Colon (tissue), 2 donors: ENCODE data around the gene GPR137B.

Experiments used
- FAIRE-seq: peaks from 2 replicates; lab custom pipeline; 2012; peaks lifted over from hg19 to GRCh38; lab: Jason Lieb, UNC
- donor health status: control.
- donor health status: control.

The GPR137B gene

GRCh38 chr1:236201786-236202185, 59.4 kb downstream of the GPR137B start:
- FAIRE-seq, result no peak

- no peak for FAIRE-seq
These were observed 61.7 kb downstream of the GPR137B start for GRCh38 chr1:236204039-236204438.

- no peak for FAIRE-seq
These were observed 62.3 kb downstream of the GPR137B start for GRCh38 chr1:236204656-236205055.

- FAIRE-seq, result no peak
These were observed 64.2 kb downstream of the GPR137B start for GRCh38 chr1:236206548-236206947.

- no peak for FAIRE-seq
These were observed 64.8 kb downstream of the GPR137B start for GRCh38 chr1:236207121-236207520.

GRCh38 chr1:236207569-236207968, 65.2 kb downstream of the GPR137B start:
- FAIRE-seq, result no peak

- FAIRE-seq, result no peak
These were observed 66.8 kb downstream of the GPR137B start for GRCh38 chr1:236209185-236209584.

- FAIRE-seq, result peak; percentile 5
These were observed 67.4 kb downstream of the GPR137B start for GRCh38 chr1:236209713-236210112.

- no peak for FAIRE-seq
These were observed 69.5 kb downstream of the GPR137B start for GRCh38 chr1:236211815-236212214.

- no peak for FAIRE-seq
These were observed 71.2 kb downstream of the GPR137B start for GRCh38 chr1:236213534-236213933.

GRCh38 chr1:236214761-236215160, 72.4 kb downstream of the GPR137B start:
- FAIRE-seq, result no peak

GRCh38 chr1:236220473-236220872, 78.1 kb downstream of the GPR137B start:
- FAIRE-seq, result no peak

- FAIRE-seq, result no peak
These were observed 80.3 kb downstream of the GPR137B start for GRCh38 chr1:236222632-236223031.

- no peak for FAIRE-seq
These were observed 86.1 kb downstream of the GPR137B start for GRCh38 chr1:236228411-236228810.

- FAIRE-seq, result no peak
These were observed 92.8 kb downstream of the GPR137B start for GRCh38 chr1:236235116-236235515.

- no peak for FAIRE-seq
These were observed 96.8 kb downstream of the GPR137B start for GRCh38 chr1:236239092-236239585.

- no peak for FAIRE-seq
These were observed 98.3 kb downstream of the GPR137B start for GRCh38 chr1:236240675-236241074.

GRCh38 chr1:236242568-236242967, 100.2 kb downstream of the GPR137B start:
- FAIRE-seq, result no peak

GRCh38 chr1:236247286-236247685, 104.9 kb downstream of the GPR137B start:
- no peak for FAIRE-seq

- FAIRE-seq, result no peak
These were observed 109.2 kb downstream of the GPR137B start for GRCh38 chr1:236251587-236251986.

- FAIRE-seq, result no peak
These were observed 110.8 kb downstream of the GPR137B start for GRCh38 chr1:236253119-236253518.

- no peak for FAIRE-seq
These were observed 111.7 kb downstream of the GPR137B start for GRCh38 chr1:236253918-236254637.

- FAIRE-seq, result no peak
These were observed 114.9 kb downstream of the GPR137B start for GRCh38 chr1:236257216-236257615.

- no peak for FAIRE-seq
These were observed 115.8 kb downstream of the GPR137B start for GRCh38 chr1:236258114-236258622.
